Measurements from ENCODE around the gene PAFAH1B1.

GRCh38 chr17:2635675-2636074 lies 42.2 kb downstream of the PAFAH1B1 start:
- TF ChIP-seq CTCF (IDR thresholded peaks at IDR 0.05), result no peak
- no peak for TF ChIP-seq POLR2A (IDR thresholded peaks at IDR 0.05)
